Upper lobe of left lung (tissue), 6 donors: ENCODE measurements around the gene STRBP. TPM values are rescaled to one million over a fixed set of nuclear protein-coding genes. Genes with fewer than 3 reads are reported as not detected.

ENCODE experiments used
- ATAC-seq, 2 donors: fragments of 200-7000 bp; cut with Tn5 transposase; one replicate each; pipeline ENCODE4 v1.9.1; 2022; ENCODE audit warnings: mild to moderate bottlenecking in 2 of 2, moderate library complexity in 2 of 2; ENCODE audit not compliant: low FRiP score in 2 of 2
- DNase-seq, 2 donors: peaks; one replicate each; pipeline ENCODE4 v3.0.0-alpha.2; 2019 to 2020
- H3K27ac ChIP-seq, 4 donors: fragments of 200-600 bp; sonication (generic); one replicate each; pipeline ENCODE4 v1.5.1; 2016 to 2019
- H3K27me3 ChIP-seq, 4 donors: fragments of 200-600 bp; sonication (generic); one replicate each; pipeline ENCODE4 v1.5.1; 2017 to 2019
- H3K36me3 ChIP-seq, 4 donors: fragments of 200-600 bp; sonication (generic); one replicate each; pipeline ENCODE4 v1.5.1; 2016 to 2019
- H3K4me1 ChIP-seq, 4 donors: fragments of 200-600 bp; sonication (generic); one replicate each; pipeline ENCODE4 v1.5.1; 2018 to 2019
- H3K4me3 ChIP-seq, 4 donors: fragments of 200-600 bp; sonication (generic); one replicate each; pipeline ENCODE4 v1.5.1; 2017 to 2019; ENCODE audit warnings: mild to moderate bottlenecking in 2 of 4, moderate library complexity in 1 of 4
- H3K9me3 ChIP-seq, 4 donors: fragments of 200-600 bp; sonication (generic); one replicate each; pipeline ENCODE4 v1.5.1; 2018 to 2019
- EP300 ChIP-seq, 4 donors: sonication (generic); formaldehyde crosslinking; IDR thresholded peaks; one replicate each; pipeline ENCODE4 v1.5.1; 2017; ENCODE audit warnings: antibody characterized with exemption in 4 of 4, control low read depth in 2 of 4
- POLR2A ChIP-seq, 4 donors: fragments of 450-650 bp; IDR thresholded peaks; one replicate each; pipeline ENCODE4 v1.5.1; 2016 to 2017; ENCODE audit warnings: antibody characterized with exemption in 4 of 4, mild to moderate bottlenecking in 2 of 4
- POLR2AphosphoS5 ChIP-seq, 2 donors: sonication (generic); formaldehyde crosslinking; IDR thresholded peaks; one replicate each; pipeline ENCODE4 v1.5.1; 2017; ENCODE audit warnings: antibody characterized with exemption in 2 of 2
- WGBS, 2 donors: methylation state at CpG; one replicate each; pipeline ENCODE4 v1.1.5; 2017 to 2018; 5-methylcytosine and 5-hydroxymethylcytosine counted together
- total RNA-seq, 6 donors: library from RNA; depleted of rRNA in 4 of 6; stranded (reverse); fragments of >200 nt in 4 of 6; gene quantifications; one replicate each; pipeline versions ENCODE4 v1.1.0 to v1.2.1, GENCODE V29; 2016 to 2021
- TF ChIP-seq, protein P1 (sequence below), 6 experiments: fragments of 450-650 bp in 4 of 6; fragments of 200-600 bp in 2 of 6; sonication (generic) in 2 of 6; IDR thresholded peaks; one replicate each; pipeline ENCODE4 v1.5.1; 2016 to 2019; ENCODE audit warnings: antibody characterized with exemption in 6 of 6
- donor health status: DM: no; HTN: no; CAD: no; lungs with moderate emphysema.
- donor health status: DM: no; HTN: yes; CAD: no; lungs with severe emphysema.

The STRBP gene
- total RNA-seq, 6 donors from 2014 or later = 10.2 to 61.8 (median 17.8) TPM

DNA sequence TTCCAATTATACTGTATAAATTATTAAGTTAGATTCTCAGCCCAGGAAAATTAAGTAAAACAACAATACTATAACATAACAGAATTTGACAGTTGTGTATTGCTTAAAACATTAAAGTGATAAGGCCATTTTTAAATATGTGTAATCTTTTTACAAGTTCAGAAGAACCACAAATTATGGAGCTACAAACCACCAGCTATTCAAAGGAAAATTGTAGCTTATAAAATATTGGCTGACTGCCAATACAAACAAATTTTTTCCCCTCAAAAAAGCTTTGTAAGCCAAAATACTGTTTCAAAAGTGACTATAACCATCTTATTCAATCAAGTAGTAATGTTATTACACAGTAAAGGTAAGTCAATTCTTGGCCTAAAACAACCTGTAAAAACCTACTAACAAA lies 21.9 kb downstream of the STRBP start:
- Histone ChIP-seq H3K4me3 (no peak overlapping the region), H3K4me1 (peaks cover 0 to 5% (median 2%) of the 10 kb centered on the region in 4 donors), H3K36me3 (no peaks in the 10 kb centered on the region), H3K27me3 (no peaks in the 10 kb centered on the region), H3K9me3 (no peaks in the 10 kb centered on the region), H3K27ac (no peak overlapping the region)
- ATAC-seq = no peak
- no peak for DNase-seq
- no peak for TF ChIP-seq POLR2AphosphoS5 (IDR thresholded peaks at IDR 0.05)
- TF ChIP-seq, protein P1, sequence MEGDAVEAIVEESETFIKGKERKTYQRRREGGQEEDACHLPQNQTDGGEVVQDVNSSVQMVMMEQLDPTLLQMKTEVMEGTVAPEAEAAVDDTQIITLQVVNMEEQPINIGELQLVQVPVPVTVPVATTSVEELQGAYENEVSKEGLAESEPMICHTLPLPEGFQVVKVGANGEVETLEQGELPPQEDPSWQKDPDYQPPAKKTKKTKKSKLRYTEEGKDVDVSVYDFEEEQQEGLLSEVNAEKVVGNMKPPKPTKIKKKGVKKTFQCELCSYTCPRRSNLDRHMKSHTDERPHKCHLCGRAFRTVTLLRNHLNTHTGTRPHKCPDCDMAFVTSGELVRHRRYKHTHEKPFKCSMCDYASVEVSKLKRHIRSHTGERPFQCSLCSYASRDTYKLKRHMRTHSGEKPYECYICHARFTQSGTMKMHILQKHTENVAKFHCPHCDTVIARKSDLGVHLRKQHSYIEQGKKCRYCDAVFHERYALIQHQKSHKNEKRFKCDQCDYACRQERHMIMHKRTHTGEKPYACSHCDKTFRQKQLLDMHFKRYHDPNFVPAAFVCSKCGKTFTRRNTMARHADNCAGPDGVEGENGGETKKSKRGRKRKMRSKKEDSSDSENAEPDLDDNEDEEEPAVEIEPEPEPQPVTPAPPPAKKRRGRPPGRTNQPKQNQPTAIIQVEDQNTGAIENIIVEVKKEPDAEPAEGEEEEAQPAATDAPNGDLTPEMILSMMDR (IDR thresholded peaks at IDR 0.05) = no peak
- TF ChIP-seq POLR2A (IDR thresholded peaks at IDR 0.05) = no peak
- no peak for TF ChIP-seq EP300 (IDR thresholded peaks at IDR 0.05)

GRCh38 chr9:123239726-123240125 lies 28.7 kb downstream of the STRBP start:
- Histone ChIP-seq H3K36me3 (no peaks in the 10 kb centered on the region), H3K27me3 (no peaks in the 10 kb centered on the region), H3K27ac (no peak overlapping the region), H3K9me3 (no peaks in the 10 kb centered on the region), H3K4me1 (no peaks in the 10 kb centered on the region), H3K4me3 (no peak overlapping the region)
- 92 to 100% methylated on average over 1 of the region's 1 CpG for WGBS, 2 donors
- no peak for DNase-seq
- TF ChIP-seq, protein P1 (IDR thresholded peaks at IDR 0.05) = no peak
- TF ChIP-seq POLR2A (IDR thresholded peaks at IDR 0.05) (no peak), POLR2AphosphoS5 (IDR thresholded peaks at IDR 0.05) (no peak), EP300 (IDR thresholded peaks at IDR 0.05) (no peak)
- ATAC-seq = no peak

DNA sequence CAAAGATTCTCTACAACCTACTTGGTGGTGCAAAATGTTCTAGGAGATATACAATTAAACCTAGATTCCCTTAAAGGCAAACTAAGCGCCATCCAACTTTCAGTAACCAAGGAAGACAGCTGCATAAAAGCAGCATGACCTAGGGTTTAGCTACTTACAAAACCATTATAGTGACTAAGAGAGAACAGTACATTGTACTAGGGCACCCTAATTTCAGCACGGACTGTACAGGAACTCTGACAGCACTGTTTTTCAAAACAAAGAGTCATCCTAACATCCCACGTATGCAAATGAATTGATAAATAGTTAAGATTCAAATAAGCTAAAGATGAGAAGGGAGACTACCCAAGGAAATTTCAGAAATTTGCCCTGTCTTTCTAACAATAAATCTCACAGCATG lies 30.0 kb downstream of the STRBP start:
- H3K9me3 ChIP-seq = no peaks in the 10 kb centered on the region
- H3K4me3 ChIP-seq = no peak overlapping the region
- ATAC-seq (no peak), DNase-seq (no peak)
- no peak overlapping the region for H3K27ac ChIP-seq
- H3K27me3 ChIP-seq = no peaks in the 10 kb centered on the region
- WGBS, 2 donors = 82 to 85% methylated on average over 3 of the region's 3 CpGs
- H3K36me3 ChIP-seq = no peaks in the 10 kb centered on the region
- TF ChIP-seq POLR2A (IDR thresholded peaks at IDR 0.05) (no peak), EP300 (IDR thresholded peaks at IDR 0.05) (no peak), POLR2AphosphoS5 (IDR thresholded peaks at IDR 0.05) (no peak)
- TF ChIP-seq, protein P1 (IDR thresholded peaks at IDR 0.05) = no peak
- no peaks in the 10 kb centered on the region for H3K4me1 ChIP-seq

GRCh38 chr9:123237220-123237619 lies 31.2 kb downstream of the STRBP start:
- Histone ChIP-seq H3K9me3 (no peaks in the 10 kb centered on the region), H3K27ac (no peak overlapping the region), H3K4me3 (no peak overlapping the region), H3K36me3 (no peaks in the 10 kb centered on the region), H3K27me3 (no peaks in the 10 kb centered on the region), H3K4me1 (no peaks in the 10 kb centered on the region)
- no peak for ATAC-seq
- DNase-seq = no peak
- TF ChIP-seq, protein P1 (IDR thresholded peaks at IDR 0.05) = no peak
- no peak for TF ChIP-seq POLR2A (IDR thresholded peaks at IDR 0.05)
- no peak for TF ChIP-seq EP300 (IDR thresholded peaks at IDR 0.05)
- no peak for TF ChIP-seq POLR2AphosphoS5 (IDR thresholded peaks at IDR 0.05)
- 92 to 96% methylated on average over 2 of the region's 2 CpGs for WGBS, 2 donors

- ATAC-seq (no peak), DNase-seq (no peak)
- TF ChIP-seq, protein P1 (IDR thresholded peaks at IDR 0.05) = no peak
- no peak for TF ChIP-seq POLR2A (IDR thresholded peaks at IDR 0.05)
- H3K4me3 ChIP-seq = no peak overlapping the region
- H3K27me3 ChIP-seq = no peaks in the 10 kb centered on the region
- no peaks in the 10 kb centered on the region for H3K36me3 ChIP-seq
- H3K4me1 ChIP-seq = no peaks in the 10 kb centered on the region
- H3K9me3 ChIP-seq = no peaks in the 10 kb centered on the region
- WGBS, 2 donors = 97 to 100% methylated on average over 1 of the region's 1 CpG
- no peak overlapping the region for H3K27ac ChIP-seq
These were observed 32.9 kb downstream of the STRBP start for GRCh38 chr9:123235448-123235847.
